GM21381 (cell line): ENCODE measurements around the gene NUP62CL.
"Not testable (repeated sequence)": the region's sequence is repeated elsewhere in the genome, so short reads cannot be mapped to it uniquely, and the experiment has no call there.

Source experiments
- ATAC-seq: cut with Tn5 transposase; IDR thresholded peaks from one replicate; pipeline ENCODE4 v1.9.1; 2021; ENCODE audit warnings: mild to moderate bottlenecking, moderate library complexity; ENCODE audit not compliant: unreplicated experiment

Gene NUP62CL, protein sequence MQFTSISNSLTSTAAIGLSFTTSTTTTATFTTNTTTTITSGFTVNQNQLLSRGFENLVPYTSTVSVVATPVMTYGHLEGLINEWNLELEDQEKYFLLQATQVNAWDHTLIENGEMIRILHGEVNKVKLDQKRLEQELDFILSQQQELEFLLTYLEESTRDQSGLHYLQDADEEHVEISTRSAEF

DNA sequence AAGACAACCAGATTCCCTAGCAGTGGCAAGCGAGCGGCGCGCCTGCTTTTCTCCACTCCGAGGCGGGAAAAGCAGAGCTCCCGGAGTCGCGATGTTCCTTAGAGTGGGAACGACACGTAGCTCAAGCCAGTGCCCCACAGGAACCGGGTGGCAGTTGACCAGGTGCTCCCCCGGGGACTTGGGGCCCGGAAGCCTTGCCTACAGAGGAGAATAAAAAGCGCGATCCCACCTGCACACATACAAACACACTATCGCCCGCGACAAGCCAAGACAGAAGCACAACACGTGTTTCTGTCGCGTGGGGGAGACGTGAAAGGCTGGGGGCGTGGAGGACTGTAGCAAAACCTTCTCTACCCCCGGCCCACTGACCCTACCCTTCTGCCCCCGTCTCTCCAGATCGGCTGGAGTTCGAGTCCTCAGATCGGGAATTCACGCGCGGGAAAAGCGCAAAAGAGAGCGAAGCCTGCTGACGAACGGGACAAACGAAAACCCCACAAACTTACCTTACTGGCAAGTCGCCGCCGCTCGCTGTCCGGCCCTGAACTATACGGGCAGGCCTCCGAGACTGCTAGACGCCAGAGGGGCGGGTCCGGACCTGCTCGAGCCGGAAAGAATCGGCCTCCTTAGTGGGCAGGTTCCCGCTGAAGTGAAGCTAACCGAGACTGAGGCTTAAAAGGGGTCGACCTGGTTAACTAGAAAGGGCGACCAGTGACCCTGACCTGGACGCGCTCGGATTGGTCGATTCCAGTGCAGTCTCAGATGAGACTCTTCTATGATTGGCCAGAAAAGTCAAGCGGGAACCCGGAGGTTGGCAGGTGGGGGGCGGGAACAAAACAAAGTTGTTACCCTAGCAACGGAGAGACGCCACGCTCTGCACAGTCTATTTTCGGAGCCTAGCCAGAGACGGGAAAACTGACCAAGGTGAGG lies at the start of gene NUP62CL, which contains the start of gene DNAAF6:
Gene NUP62CL (minus strand): TSS at position 664 of the 927 bp plus-strand sequence. CDS start 31,287 bp downstream, outside the sequence.
Gene DNAAF6 (plus strand): TSS at position 842 of the 927 bp plus-strand sequence. CDS start 6,265 bp downstream, outside the sequence.
- peak; percentile 97 for ATAC-seq

DNA sequence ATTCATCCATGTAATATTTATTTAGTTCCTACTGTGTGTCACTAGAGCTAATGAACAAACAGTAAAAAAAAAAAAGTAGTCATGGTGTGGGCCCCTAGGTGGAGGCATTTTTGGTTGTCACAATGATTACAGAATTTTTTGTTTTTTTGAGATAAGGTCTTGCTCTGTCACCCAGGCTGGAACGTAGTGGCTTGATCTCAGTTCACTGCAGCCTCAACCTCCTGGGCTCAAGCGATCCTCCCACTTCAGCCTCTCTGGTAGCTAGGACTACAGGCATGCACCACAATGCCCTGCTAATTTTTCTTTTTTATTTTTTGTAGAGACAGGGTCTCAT lies 22.2 kb upstream of the NUP62CL start:
- no peak for ATAC-seq

- no peak for ATAC-seq
These were observed 21.7 kb upstream of the NUP62CL start for GRCh38 chrX:107227780-107228485.

DNA sequence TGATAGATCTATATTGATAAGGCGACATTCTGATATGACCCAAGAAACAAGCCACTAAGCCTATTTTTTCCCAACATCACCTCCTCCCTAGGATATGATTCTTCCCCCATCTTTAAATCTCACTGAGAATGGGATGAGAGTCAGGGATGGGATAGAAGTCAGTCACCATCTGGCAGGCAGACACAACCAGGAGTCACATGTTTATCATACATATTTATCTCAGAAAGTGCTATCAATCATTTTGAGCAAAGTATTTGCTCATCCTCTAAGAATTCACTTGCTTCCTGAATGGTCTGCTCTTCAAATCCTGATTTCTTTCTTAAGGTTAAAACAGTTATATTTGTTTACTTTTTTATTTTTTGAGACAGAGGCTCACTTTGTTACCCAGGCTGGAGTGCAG lies 20.5 kb upstream of the NUP62CL start:
- no peak for ATAC-seq

- no peak for ATAC-seq
These were observed 7.2 kb upstream of the NUP62CL start for GRCh38 chrX:107213477-107213876.

DNA sequence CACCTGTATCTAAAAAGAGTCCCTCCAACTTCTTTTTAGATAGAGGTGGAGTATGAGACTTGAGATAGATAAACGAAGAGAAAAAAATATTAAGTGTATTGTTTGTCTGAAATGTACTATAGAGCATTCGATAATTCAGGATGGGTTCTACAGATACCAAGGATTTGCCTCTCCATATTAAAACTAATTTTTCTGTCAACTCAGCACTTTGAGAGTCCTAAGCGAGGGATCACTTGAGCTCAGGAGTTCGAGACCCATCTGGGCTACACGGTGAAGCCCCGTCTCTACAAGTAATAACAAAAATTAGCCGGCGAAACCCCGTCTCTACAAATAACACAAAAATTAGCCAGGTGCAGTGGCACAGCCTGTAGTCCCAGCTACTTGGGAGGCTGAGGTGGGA lies 1.7 kb upstream of the NUP62CL start:
- no peak for ATAC-seq

GRCh38 chrX:107207089-107207488 lies 856 bp upstream of the NUP62CL start:
- no peak for ATAC-seq

DNA sequence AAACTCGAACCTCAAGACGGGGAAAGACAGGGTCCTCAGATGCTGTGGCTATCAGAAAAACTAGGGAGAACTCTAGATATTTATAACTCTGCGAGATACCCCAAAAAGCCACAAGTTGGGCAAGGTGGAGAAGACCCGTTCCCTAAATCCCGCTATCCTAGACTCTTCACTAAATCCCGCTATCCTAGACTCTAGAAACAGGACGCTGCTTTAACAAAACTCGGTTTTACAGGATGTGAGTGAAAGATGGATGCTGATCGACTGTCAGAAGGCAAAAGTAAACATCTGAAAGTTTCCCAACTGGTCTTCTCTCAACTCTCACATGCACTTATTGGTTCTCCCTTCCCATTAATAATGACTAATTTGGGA lies 448 bp upstream of the NUP62CL start:
- no peak for ATAC-seq

- ATAC-seq = no peak
These were observed 2.1 kb downstream of the NUP62CL start for GRCh38 chrX:107204068-107204605.

DNA sequence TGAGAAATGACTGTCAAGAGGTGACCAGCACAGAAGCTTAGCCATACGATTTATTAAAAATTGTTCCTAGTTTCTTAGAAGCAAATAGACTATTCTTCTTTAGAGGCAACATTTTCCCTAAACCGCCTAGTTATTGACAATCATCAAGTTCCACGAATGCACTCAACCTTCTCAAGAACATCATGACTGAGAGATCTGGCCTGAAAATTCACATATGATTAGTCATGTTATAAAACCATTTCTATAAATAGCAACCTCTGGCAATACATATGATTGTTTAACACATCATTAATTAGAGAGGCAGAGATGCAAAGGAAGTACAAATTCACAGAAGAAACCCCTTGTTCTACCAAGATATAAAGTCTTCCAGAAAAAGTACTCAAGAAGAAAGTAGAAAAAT lies 6.7 kb downstream of the NUP62CL start:
- no peak for ATAC-seq

DNA sequence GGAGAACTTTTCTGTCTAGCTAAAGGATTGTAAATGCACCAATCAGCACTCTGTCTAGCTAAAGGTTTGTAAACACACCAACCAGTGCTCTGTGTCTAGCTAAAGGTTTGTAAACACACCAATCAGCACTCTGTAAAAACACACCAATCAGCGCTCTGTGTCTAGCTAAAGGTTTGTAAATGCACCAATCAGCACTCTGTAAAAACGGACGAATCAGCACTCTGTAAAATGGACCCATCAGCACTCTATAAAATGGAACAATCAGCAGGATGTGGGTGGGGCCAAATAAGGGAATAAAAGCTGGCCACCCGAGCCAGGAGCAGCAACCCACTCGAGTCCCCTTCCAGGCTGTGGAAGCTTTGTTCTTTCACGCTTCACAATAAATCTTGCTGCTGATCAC lies 8.2 kb downstream of the NUP62CL start:
- ATAC-seq = not testable (repeated sequence)

DNA sequence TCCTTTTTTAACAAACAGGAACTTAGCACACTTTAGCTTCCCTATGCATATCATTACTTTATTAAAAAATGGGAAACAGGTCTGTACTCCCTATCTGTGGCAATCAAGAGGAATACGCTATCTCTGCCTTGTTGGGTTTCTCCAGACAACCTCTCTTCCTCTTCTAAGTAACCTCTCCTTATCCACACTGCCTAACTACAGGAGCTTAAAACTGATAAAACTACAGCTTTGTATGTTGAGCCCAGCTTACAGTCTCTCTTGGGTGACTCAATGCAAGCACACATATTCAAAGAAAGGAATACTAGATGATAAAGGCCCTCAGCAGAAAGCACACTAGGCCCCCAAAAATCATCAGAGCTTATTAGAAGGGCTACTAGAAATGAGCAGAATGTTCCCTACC lies 8.9 kb downstream of the NUP62CL start:
- ATAC-seq = no peak

GRCh38 chrX:107171369-107172102 lies 34.7 kb downstream of the NUP62CL start:
- no peak for ATAC-seq

DNA sequence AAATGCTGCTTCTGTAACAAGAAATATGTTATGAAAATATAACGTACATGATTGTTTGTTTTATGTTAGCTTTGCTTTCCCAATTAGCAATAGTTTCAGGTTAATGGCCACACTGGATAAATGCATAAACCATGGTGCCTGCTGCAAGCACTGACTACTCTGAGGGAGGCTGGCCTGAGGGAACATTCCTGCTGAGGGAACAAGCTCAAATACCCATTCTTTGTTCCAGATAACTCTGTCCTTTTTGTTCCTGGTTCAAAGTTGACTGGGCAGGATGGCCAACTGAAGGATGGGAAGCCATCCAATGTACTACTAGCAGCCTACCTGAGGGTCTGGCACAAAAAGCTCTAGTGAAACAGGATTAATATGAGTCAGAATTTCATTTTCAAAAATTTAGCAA lies 37.5 kb downstream of the NUP62CL start:
- ATAC-seq = no peak

GRCh38 chrX:107168257-107168656 lies 38.0 kb downstream of the NUP62CL start:
- no peak for ATAC-seq

DNA sequence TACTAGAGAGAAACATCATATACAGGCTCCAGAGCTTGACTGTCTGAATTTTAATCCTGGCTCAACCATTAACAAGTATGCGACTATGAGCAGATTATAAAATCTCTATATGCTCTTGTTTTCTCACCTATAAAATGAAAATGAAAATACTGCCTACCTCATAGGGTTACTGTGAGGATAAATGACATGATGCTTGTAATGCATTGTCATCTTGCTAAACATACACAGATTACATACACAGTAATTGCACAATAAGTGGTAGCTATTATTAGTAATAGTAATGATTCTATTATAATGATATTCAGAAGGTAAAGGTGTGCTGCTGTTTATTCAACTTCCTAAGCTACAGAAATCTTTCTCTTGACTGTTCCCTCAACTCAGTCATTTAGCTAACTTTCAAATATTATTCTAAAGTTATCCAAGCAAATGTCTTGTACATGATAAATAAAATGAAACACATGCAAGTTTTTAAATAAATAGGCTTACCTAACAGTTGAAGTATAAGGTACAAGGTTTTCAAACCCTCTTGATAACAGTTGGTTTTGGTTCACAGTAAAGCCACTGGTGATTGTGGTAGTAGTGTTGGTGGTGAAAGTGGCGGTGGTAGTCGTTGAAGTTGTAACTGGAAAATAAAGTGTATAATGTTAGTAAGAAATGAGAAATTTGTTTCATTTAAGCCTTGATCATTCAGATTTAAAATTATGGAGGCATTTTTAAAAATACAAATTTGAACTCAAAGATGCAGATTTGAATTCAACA lies 38.9 kb downstream of the NUP62CL start:
- ATAC-seq = no peak

GRCh38 chrX:107157618-107158017 lies 48.6 kb downstream of the NUP62CL start:
- not testable (repeated sequence) for ATAC-seq

DNA sequence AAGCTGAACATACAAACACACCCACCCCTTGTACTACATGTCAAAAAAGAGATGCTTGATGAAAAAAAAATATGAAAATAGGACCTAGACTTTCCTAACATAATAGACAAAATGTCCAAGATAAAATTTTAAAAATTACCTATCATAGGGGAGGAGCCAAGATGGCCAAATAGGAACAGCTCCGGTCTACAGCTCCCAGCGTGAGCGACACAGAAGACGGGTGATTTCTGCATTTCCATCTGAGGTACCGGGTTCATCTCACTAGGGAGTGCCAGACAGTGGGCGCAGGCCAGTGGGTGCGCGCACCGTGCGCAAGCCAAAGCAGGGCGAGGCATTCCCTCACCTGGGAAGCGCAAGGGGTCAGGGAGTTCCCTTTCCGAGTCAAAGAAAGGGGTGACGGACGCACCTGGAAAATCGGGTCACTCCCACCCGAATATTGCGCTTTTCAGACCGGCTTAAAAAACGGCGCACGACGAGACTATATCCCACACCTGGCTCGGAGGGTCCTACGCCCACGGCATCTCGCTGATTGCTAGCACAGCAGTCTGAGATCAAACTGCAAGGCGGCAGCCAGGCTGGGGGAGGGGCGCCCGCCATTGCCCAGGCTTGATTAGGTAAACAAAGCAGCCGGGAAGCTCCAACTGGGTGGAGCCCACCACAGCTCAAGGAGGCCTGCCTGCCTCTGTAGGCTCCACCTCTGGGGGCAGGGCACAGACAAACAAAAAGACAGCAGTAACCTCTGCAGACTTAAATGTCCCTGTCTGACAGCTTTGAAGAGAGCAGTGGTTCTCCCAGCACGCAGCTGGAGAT lies 50.4 kb downstream of the NUP62CL start:
- not testable (repeated sequence) for ATAC-seq
